OCI-LY3 (cell line): ENCODE results near the gene KCNK4.

Source experiments
- H2AFZ ChIP-seq: fragments of 200-600, 300-600 bp; shearing (Covaris generic); 2 replicates; pipeline ENCODE4 v1.6.0; 2014; ENCODE audit warnings: antibody characterized with exemption, low read depth, low read length
- H3K27ac ChIP-seq: fragments of 200-600, 300-600 bp; sonication (generic); 2 replicates; pipeline ENCODE4 v1.5.1; 2014; ENCODE audit warnings: mild to moderate bottlenecking, low read length, moderate library complexity, mixed read lengths
- H3K27me3 ChIP-seq: fragments of 200-600, 300-600 bp; sonication (generic); 2 replicates; pipeline ENCODE4 v1.6.1; 2014; ENCODE audit warnings: low read depth, low read length, mixed read lengths
- H3K36me3 ChIP-seq: fragments of 200-600, 300-600 bp; sonication (generic); replicated peaks from 2 replicates; pipeline ENCODE3; 2014; ENCODE audit warnings: low read depth, low read length, mixed read lengths
- H3K4me1 ChIP-seq: fragments of 300-600, 200-600 bp; sonication (generic); 2 replicates; pipeline ENCODE4 v1.6.1; 2014; ENCODE audit warnings: low read length, mixed read lengths
- H3K4me2 ChIP-seq: fragments of 200-600, 300-600 bp; sonication (generic); 2 replicates; pipeline ENCODE4 v1.6.1; 2014; ENCODE audit warnings: low read length, mixed read lengths
- H3K4me3 ChIP-seq: fragments of 300-600, 200-600 bp; sonication (generic); 2 replicates; pipeline ENCODE4 v1.5.1; 2014; ENCODE audit warnings: antibody characterized with exemption, mild to moderate bottlenecking, low read length, moderate library complexity
- H3K79me2 ChIP-seq: fragments of 300-600, 200-600 bp; shearing (Covaris generic); 2 replicates; pipeline ENCODE4 v1.6.1; 2014; ENCODE audit warnings: mild to moderate bottlenecking, low read length, mixed read lengths
- H3K9ac ChIP-seq: fragments of 300-600, 200-600 bp; shearing (Covaris generic); 2 replicates; pipeline ENCODE4 v1.6.0; 2014; ENCODE audit warnings: mild to moderate bottlenecking, low read length, moderate library complexity
- H3K9me3 ChIP-seq: fragments of 200-600, 300-600 bp; shearing (Covaris generic); 2 replicates; pipeline ENCODE4 v1.6.1; 2014; ENCODE audit warnings: low read length, mixed read lengths; ENCODE audit not compliant: insufficient read depth
- H4K20me1 ChIP-seq: fragments of 200-600, 300-600 bp; sonication (generic); 2 replicates; pipeline ENCODE4 v1.6.1; 2016; ENCODE audit warnings: low read length, mixed read lengths; ENCODE audit not compliant: insufficient read depth
- EZH2phosphoT487 ChIP-seq: fragments of 200-600 bp; shearing (Covaris generic); IDR thresholded peaks from 2 replicates; pipeline ENCODE4 v1.6.1; 2018; ENCODE audit warnings: antibody characterized with exemption, mixed run types, low read depth
- TF ChIP-seq, protein P1 (sequence below): fragments of 200-600, 300-600 bp; sonication (generic); IDR thresholded peaks from 2 replicates; pipeline ENCODE4 v1.5.1; 2014; ENCODE audit warnings: antibody characterized with exemption, low read length, low read depth

The KCNK4 gene

GRCh38 chr11:64287676-64288352, 3.3 kb upstream of the KCNK4 start:
- TF ChIP-seq, protein P1, sequence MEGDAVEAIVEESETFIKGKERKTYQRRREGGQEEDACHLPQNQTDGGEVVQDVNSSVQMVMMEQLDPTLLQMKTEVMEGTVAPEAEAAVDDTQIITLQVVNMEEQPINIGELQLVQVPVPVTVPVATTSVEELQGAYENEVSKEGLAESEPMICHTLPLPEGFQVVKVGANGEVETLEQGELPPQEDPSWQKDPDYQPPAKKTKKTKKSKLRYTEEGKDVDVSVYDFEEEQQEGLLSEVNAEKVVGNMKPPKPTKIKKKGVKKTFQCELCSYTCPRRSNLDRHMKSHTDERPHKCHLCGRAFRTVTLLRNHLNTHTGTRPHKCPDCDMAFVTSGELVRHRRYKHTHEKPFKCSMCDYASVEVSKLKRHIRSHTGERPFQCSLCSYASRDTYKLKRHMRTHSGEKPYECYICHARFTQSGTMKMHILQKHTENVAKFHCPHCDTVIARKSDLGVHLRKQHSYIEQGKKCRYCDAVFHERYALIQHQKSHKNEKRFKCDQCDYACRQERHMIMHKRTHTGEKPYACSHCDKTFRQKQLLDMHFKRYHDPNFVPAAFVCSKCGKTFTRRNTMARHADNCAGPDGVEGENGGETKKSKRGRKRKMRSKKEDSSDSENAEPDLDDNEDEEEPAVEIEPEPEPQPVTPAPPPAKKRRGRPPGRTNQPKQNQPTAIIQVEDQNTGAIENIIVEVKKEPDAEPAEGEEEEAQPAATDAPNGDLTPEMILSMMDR = no peak
- no peak for TF ChIP-seq EZH2phosphoT487
- H4K20me1 ChIP-seq = no peaks in the 10 kb centered on the region
- H3K9ac ChIP-seq = no peak overlapping the region
- peaks cover 4% of the 10 kb centered on the region for H3K36me3 ChIP-seq
- no peak overlapping the region for H3K27ac ChIP-seq
- no peak overlapping the region for H3K4me2 ChIP-seq
- peaks cover 10% of the 10 kb centered on the region; the same call in 1 of the 2 replicates for H3K79me2 ChIP-seq
- H2AFZ ChIP-seq = no peak overlapping the region
- no peak overlapping the region for H3K4me3 ChIP-seq
- H3K9me3 ChIP-seq = no peaks in the 10 kb centered on the region
- peaks cover 12% of the 10 kb centered on the region for H3K4me1 ChIP-seq
- H3K27me3 ChIP-seq = no peaks in the 10 kb centered on the region

- Histone ChIP-seq H3K79me2 (peaks cover 6% of the 10 kb centered on the region; the same call in 1 of the 2 replicates), H3K9ac (no peak overlapping the region), H3K9me3 (no peaks in the 10 kb centered on the region), H4K20me1 (no peaks in the 10 kb centered on the region), H2AFZ (no peak overlapping the region), H3K27me3 (no peaks in the 10 kb centered on the region), H3K36me3 (peaks cover under 1% of the 10 kb centered on the region), H3K4me2 (no peak overlapping the region), H3K4me3 (no peak overlapping the region), H3K27ac (no peak overlapping the region), H3K4me1 (peaks cover 12% of the 10 kb centered on the region)
- TF ChIP-seq, protein P1 = no peak
- TF ChIP-seq EZH2phosphoT487 = no peak
Observed at GRCh38 chr11:64288353-64288750, 2.8 kb upstream of the KCNK4 start.

GRCh38 chr11:64289002-64289564, 2.0 kb upstream of the KCNK4 start:
- no peak overlapping the region for H3K4me2 ChIP-seq
- no peaks in the 10 kb centered on the region for H3K27me3 ChIP-seq
- no peak overlapping the region for H3K27ac ChIP-seq
- no peak overlapping the region for H2AFZ ChIP-seq
- H3K36me3 ChIP-seq = no peaks in the 10 kb centered on the region
- H3K4me3 ChIP-seq = no peak overlapping the region
- peaks cover 8% of the 10 kb centered on the region for H3K4me1 ChIP-seq
- no peak overlapping the region for H3K9ac ChIP-seq
- H3K9me3 ChIP-seq = no peaks in the 10 kb centered on the region
- peaks cover under 1% of the 10 kb centered on the region; the same call in 1 of the 2 replicates for H3K79me2 ChIP-seq
- TF ChIP-seq EZH2phosphoT487 = no peak
- TF ChIP-seq, protein P1 = no peak
- H4K20me1 ChIP-seq = no peaks in the 10 kb centered on the region

GRCh38 chr11:64290352-64291261, 495 bp upstream of the KCNK4 start:
- H3K27ac ChIP-seq = no peak overlapping the region
- H3K36me3 ChIP-seq = no peaks in the 10 kb centered on the region
- no peaks in the 10 kb centered on the region for H3K9me3 ChIP-seq
- TF ChIP-seq, protein P1 = no peak
- no peak for TF ChIP-seq EZH2phosphoT487
- peaks cover 8% of the 10 kb centered on the region for H3K4me1 ChIP-seq
- H3K79me2 ChIP-seq = no peaks in the 10 kb centered on the region
- H2AFZ ChIP-seq = no peak overlapping the region
- H3K27me3 ChIP-seq = peaks cover 9% of the 10 kb centered on the region; the same call in 1 of the 2 replicates
- H3K4me2 ChIP-seq = no peak overlapping the region
- H3K9ac ChIP-seq = no peak overlapping the region
- no peaks in the 10 kb centered on the region for H4K20me1 ChIP-seq
- no peak overlapping the region for H3K4me3 ChIP-seq
